ENCODE data around the gene BANP.
"Not testable (repeated sequence)": the region's sequence is repeated elsewhere in the genome, so short reads cannot be mapped to it uniquely, and the experiment has no call there.

- not testable (repeated sequence) for TF ChIP-seq CTCF (conservative IDR thresholded peaks at IDR 0.05 in 1 of 2, IDR thresholded peaks at IDR 0.05 in 1 of 2; ENCODE audit: low read depth in 1 of 2, low read length in 2 of 2); EZH2 (IDR thresholded peaks at IDR 0.05; ENCODE audit: low read length, missing control alignments)
These were observed 125.7 kb downstream of the BANP start for GRCh38 chr16:88076932-88077320.

Data from fibroblast of lung (primary cell).